H9 (cell line): ENCODE measurements around the gene PRKACA. TPM values are rescaled to one million over a fixed set of nuclear protein-coding genes. Genes with fewer than 3 reads are reported as not detected.

ENCODE experiments used
- DNase-seq: peaks from one replicate; pipeline ENCODE4 v3.0.0-alpha.2; 2017
- H2AFZ ChIP-seq: one replicate; pipeline ENCODE4 v1.6.1; 2013; ENCODE audit warnings: mild to moderate bottlenecking, low read length, control low read depth, moderate library complexity
- H2AK5ac ChIP-seq: 2 replicates; pipeline ENCODE4 v1.6.1; 2013; ENCODE audit warnings: low read length, control low read depth, mixed read lengths; ENCODE audit not compliant: insufficient read length
- H2BK120ac ChIP-seq: one replicate; pipeline ENCODE4 v1.6.1; 2013; ENCODE audit warnings: low read depth, mild to moderate bottlenecking, low read length, control low read depth, inconsistent platforms; ENCODE audit not compliant: poor library complexity, severe bottlenecking
- H2BK12ac ChIP-seq: 2 replicates; pipeline ENCODE4 v1.6.1; 2013; ENCODE audit warnings: low read length, control low read depth, mixed read lengths, low read depth; ENCODE audit not compliant: insufficient read length
- H2BK15ac ChIP-seq: 2 replicates; pipeline ENCODE4 v1.6.1; 2013; ENCODE audit warnings: low read depth, low read length, control low read depth
- H2BK20ac ChIP-seq: one replicate; pipeline ENCODE4 v1.6.1; 2013; ENCODE audit warnings: low read depth, mild to moderate bottlenecking, low read length, control low read depth, inconsistent platforms; ENCODE audit not compliant: poor library complexity, severe bottlenecking
- H2BK5ac ChIP-seq: 2 replicates; pipeline ENCODE4 v1.6.1; 2013; ENCODE audit warnings: low read length, control low read depth, mixed read lengths; ENCODE audit not compliant: insufficient read length
- H3K14ac ChIP-seq: 2 replicates; pipeline ENCODE4 v1.6.1; 2013; ENCODE audit warnings: low read length, control low read depth; ENCODE audit not compliant: insufficient read depth
- H3K18ac ChIP-seq: 2 replicates; pipeline ENCODE4 v1.6.1; 2013; ENCODE audit warnings: low read depth, mild to moderate bottlenecking, mixed read lengths, low read length, control low read depth; ENCODE audit not compliant: insufficient read length
- H3K23ac ChIP-seq: 2 replicates; pipeline ENCODE4 v1.6.1; 2013; ENCODE audit warnings: low read length, control low read depth, mixed read lengths, low read depth; ENCODE audit not compliant: insufficient read length
- H3K23me2 ChIP-seq: 2 replicates; pipeline ENCODE4 v1.6.1; 2013; ENCODE audit warnings: low read depth, mild to moderate bottlenecking, mixed read lengths, low read length, control low read depth; ENCODE audit not compliant: insufficient read length, poor library complexity, severe bottlenecking
- H3K27ac ChIP-seq: 2 replicates; pipeline ENCODE4 v1.5.1; 2013; ENCODE audit warnings: low read length, control low read depth, mixed read lengths, low read depth; ENCODE audit not compliant: insufficient read length
- H3K27me3 ChIP-seq: 2 replicates; pipeline ENCODE4 v1.6.1; 2013; ENCODE audit warnings: low read length, control low read depth, inconsistent platforms; ENCODE audit not compliant: insufficient read depth
- H3K4ac ChIP-seq: 2 replicates; pipeline ENCODE4 v1.6.1; 2013; ENCODE audit warnings: low read depth, mild to moderate bottlenecking, control low read depth, inconsistent platforms, low read length, moderate library complexity
- H3K4me1 ChIP-seq: 2 replicates; pipeline ENCODE4 v1.6.1; 2013; ENCODE audit warnings: low read length, control low read depth, inconsistent platforms; ENCODE audit not compliant: insufficient read depth
- H3K4me2 ChIP-seq: 2 replicates; pipeline ENCODE4 v1.6.1; 2013; ENCODE audit warnings: low read length, control low read depth, mixed read lengths; ENCODE audit not compliant: insufficient read length, insufficient read depth
- H3K56ac ChIP-seq: 2 replicates; pipeline ENCODE4 v1.6.1; 2013; ENCODE audit warnings: low read depth, mild to moderate bottlenecking, mixed read lengths, low read length, control low read depth; ENCODE audit not compliant: insufficient read length
- H3K79me1 ChIP-seq: 2 replicates; pipeline ENCODE4 v1.6.1; 2013; ENCODE audit warnings: low read depth, mild to moderate bottlenecking, moderate library complexity, low read length, control low read depth, inconsistent platforms; ENCODE audit not compliant: insufficient read depth, poor library complexity, severe bottlenecking
- H3K79me2 ChIP-seq: 2 replicates; pipeline ENCODE4 v1.6.1; 2013; ENCODE audit warnings: low read length, control low read depth, inconsistent platforms; ENCODE audit not compliant: insufficient read depth
- H3K9ac ChIP-seq: 2 replicates; pipeline ENCODE4 v1.6.1; 2013; ENCODE audit warnings: low read length, control low read depth, mixed read lengths; ENCODE audit not compliant: insufficient read length; ENCODE audit errors: extremely low read depth
- H3K9me3 ChIP-seq: one replicate; pipeline ENCODE4 v1.6.1; 2013; ENCODE audit warnings: low read depth, low read length, inconsistent platforms; ENCODE audit not compliant: control insufficient read depth
- H3T11ph ChIP-seq: one replicate; pipeline ENCODE4 v1.6.1; 2013; ENCODE audit warnings: mild to moderate bottlenecking, low read length, control low read depth, inconsistent platforms
- H4K20me1 ChIP-seq: one replicate; pipeline ENCODE4 v1.6.1; 2013; ENCODE audit not compliant: control insufficient read depth, insufficient read length, insufficient read depth
- H4K5ac ChIP-seq: 2 replicates; pipeline ENCODE4 v1.6.1; 2013; ENCODE audit warnings: low read depth, mild to moderate bottlenecking, mixed read lengths, low read length, control low read depth; ENCODE audit not compliant: insufficient read length
- H4K8ac ChIP-seq: replicated peaks from 2 replicates; pipeline ENCODE4 v1.6.1; 2013; ENCODE audit warnings: low read length, control low read depth, mixed read lengths, low read depth; ENCODE audit not compliant: insufficient read length
- H4K91ac ChIP-seq: 2 replicates; pipeline ENCODE4 v1.6.1; 2013; ENCODE audit warnings: low read depth, mild to moderate bottlenecking, moderate library complexity, mixed read lengths, low read length, control low read depth; ENCODE audit not compliant: insufficient read length
- H3K27ac Mint-ChIP-seq, 3 experiments: 2 replicates in 2 of 3; 3 replicates in 1 of 3; pipeline ENCODE4 v1.8.0; 2020 to 2021; ENCODE audit warnings: mixed read lengths in 3 of 3, mild to moderate bottlenecking in 1 of 3, moderate library complexity in 1 of 3
- H3K27me3 Mint-ChIP-seq: 2 replicates; pipeline ENCODE4 v1.8.0; 2021; ENCODE audit warnings: low read depth, mild to moderate bottlenecking, moderate library complexity, mixed read lengths
- H3K36me3 Mint-ChIP-seq, 3 experiments: 2 replicates in 2 of 3; 3 replicates in 1 of 3; pipeline ENCODE4 v1.8.0; 2020 to 2021; ENCODE audit warnings: low read depth in 3 of 3, mixed read lengths in 3 of 3; ENCODE audit not compliant: insufficient read depth in 1 of 3
- H3K4me1 Mint-ChIP-seq, 2 experiments: 2 replicates each; pipeline ENCODE4 v1.8.0; 2020; ENCODE audit warnings: mixed read lengths in 2 of 2
- H3K4me3 Mint-ChIP-seq, 2 experiments: 2 replicates in 1 of 2; 3 replicates in 1 of 2; pipeline ENCODE4 v1.8.0; 2020 to 2021; ENCODE audit warnings: mild to moderate bottlenecking in 2 of 2, mixed read lengths in 2 of 2, moderate library complexity in 1 of 2
- H3K9me3 Mint-ChIP-seq, 2 experiments: 2 replicates in 1 of 2; 3 replicates in 1 of 2; pipeline ENCODE4 v1.8.0; 2020; ENCODE audit warnings: mild to moderate bottlenecking in 2 of 2, mixed read lengths in 2 of 2, moderate library complexity in 1 of 2
- WGBS: extraction: QIAGEN DNeasy Blood & Tissue Kit; methylation state at CpG from one replicate; pipeline ENCODE4 v1.1.7; 2013; ENCODE audit warnings: missing lambda C conversion rate, low lambda C conversion rate, mixed read lengths; ENCODE audit not compliant: insufficient read length; ENCODE audit errors: extremely low coverage; 5-methylcytosine and 5-hydroxymethylcytosine counted together
- total RNA-seq: library from RNA; stranded (reverse); gene quantifications from 2 replicates; pipeline ENCODE4 v1.2.1, GENCODE V29; 2021
- TF ChIP-seq, protein P1 (sequence below): fragments of 200-600 bp; sonication (generic); conservative IDR thresholded peaks from 3 replicates; pipeline ENCODE4 v1.8.0; 2021; ENCODE audit warnings: antibody characterized with exemption, mild to moderate bottlenecking

PRKACA gene
- total RNA-seq, 1 experiment from 2014 or later, result 51.8 TPM

DNA sequence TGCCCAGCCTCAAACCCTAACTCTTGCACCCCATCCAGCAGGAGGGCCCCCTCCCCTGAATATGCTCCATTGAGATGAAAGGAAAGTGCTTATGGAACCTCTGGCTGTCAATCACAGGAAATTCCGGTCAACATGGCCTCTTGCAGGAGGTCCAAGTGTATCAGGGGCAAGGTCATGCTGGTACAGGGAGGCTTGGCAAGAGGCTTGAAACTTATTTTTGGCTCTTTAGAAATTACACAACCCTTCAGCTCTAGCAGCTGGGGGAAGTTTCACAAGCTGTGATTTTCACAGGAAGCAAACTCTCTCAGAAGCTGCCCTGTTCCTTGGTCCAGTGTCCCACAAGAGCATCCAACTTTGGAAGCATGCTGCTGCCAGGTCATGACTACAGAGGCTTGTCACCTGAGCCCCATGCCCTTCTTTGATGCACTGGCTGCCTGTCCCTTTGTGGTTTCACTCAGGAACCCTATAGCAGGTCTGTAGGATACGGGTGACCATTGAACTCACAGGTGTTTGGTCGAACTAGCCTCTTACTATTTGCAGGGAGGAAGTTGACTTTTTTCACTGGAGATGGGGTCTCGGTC is 10.5 kb upstream of the PRKACA start:
- Mint-ChIP-seq H3K4me3 (no peak overlapping the region), H3K36me3 (peaks cover 30 to 54% (median 52%) of the 10 kb centered on the region in 3 experiments; a peak in 6 of 7 replicates), H3K27me3 (no peaks in the 10 kb centered on the region), H3K4me1 (no peaks in the 10 kb centered on the region), H3K9me3 (no peaks in the 10 kb centered on the region), H3K27ac (no peak overlapping the region)
- no peaks in the 10 kb centered on the region for H3K27me3 ChIP-seq
- no peak overlapping the region for H3T11ph ChIP-seq
- no peak overlapping the region for H3K9ac ChIP-seq
- H3K23me2 ChIP-seq, result no peaks in the 10 kb centered on the region
- no peak overlapping the region for H4K5ac ChIP-seq
- no peaks in the 10 kb centered on the region for H3K79me1 ChIP-seq
- no peak overlapping the region for H3K23ac ChIP-seq
- no peak overlapping the region for H2BK20ac ChIP-seq
- H4K91ac ChIP-seq, result no peak overlapping the region
- no peak overlapping the region for H2BK12ac ChIP-seq
- H3K14ac ChIP-seq, result no peak overlapping the region
- no peak overlapping the region for H3K18ac ChIP-seq
- no peak overlapping the region for H2AK5ac ChIP-seq
- H3K4me2 ChIP-seq, result no peak overlapping the region
- no CpG with 5 or more reads among the region's 4 CpGs for WGBS
- H2BK120ac ChIP-seq, result no peak overlapping the region
- no peak overlapping the region for H3K56ac ChIP-seq
- DNase-seq, result no peak
- no peak overlapping the region for H2BK5ac ChIP-seq
- no peaks in the 10 kb centered on the region for H3K4me1 ChIP-seq
- no peak overlapping the region for H4K8ac ChIP-seq
- no peak overlapping the region for H2AFZ ChIP-seq
- H3K9me3 ChIP-seq, result no peaks in the 10 kb centered on the region
- H3K79me2 ChIP-seq, result no peaks in the 10 kb centered on the region; the same call in 1 of the 2 replicates
- no peak overlapping the region for H3K4ac ChIP-seq
- H2BK15ac ChIP-seq, result no peak overlapping the region
- TF ChIP-seq, protein P1, sequence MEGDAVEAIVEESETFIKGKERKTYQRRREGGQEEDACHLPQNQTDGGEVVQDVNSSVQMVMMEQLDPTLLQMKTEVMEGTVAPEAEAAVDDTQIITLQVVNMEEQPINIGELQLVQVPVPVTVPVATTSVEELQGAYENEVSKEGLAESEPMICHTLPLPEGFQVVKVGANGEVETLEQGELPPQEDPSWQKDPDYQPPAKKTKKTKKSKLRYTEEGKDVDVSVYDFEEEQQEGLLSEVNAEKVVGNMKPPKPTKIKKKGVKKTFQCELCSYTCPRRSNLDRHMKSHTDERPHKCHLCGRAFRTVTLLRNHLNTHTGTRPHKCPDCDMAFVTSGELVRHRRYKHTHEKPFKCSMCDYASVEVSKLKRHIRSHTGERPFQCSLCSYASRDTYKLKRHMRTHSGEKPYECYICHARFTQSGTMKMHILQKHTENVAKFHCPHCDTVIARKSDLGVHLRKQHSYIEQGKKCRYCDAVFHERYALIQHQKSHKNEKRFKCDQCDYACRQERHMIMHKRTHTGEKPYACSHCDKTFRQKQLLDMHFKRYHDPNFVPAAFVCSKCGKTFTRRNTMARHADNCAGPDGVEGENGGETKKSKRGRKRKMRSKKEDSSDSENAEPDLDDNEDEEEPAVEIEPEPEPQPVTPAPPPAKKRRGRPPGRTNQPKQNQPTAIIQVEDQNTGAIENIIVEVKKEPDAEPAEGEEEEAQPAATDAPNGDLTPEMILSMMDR, result no peak
- H3K27ac ChIP-seq, result no peak overlapping the region
- H4K20me1 ChIP-seq, result no peaks in the 10 kb centered on the region
